UCSD-AML1 (cell line): ENCODE results near the gene GIT2.
"Not testable (repeated sequence)": the region's sequence is repeated elsewhere in the genome, so short reads cannot be mapped to it uniquely, and the experiment has no call there.

Experiments used
- DNase-seq: peaks from one replicate; lab custom pipeline; 2025; ENCODE audit not compliant: unreplicated experiment; lab: John Stamatoyannopoulos, UW

GIT2 gene

DNA sequence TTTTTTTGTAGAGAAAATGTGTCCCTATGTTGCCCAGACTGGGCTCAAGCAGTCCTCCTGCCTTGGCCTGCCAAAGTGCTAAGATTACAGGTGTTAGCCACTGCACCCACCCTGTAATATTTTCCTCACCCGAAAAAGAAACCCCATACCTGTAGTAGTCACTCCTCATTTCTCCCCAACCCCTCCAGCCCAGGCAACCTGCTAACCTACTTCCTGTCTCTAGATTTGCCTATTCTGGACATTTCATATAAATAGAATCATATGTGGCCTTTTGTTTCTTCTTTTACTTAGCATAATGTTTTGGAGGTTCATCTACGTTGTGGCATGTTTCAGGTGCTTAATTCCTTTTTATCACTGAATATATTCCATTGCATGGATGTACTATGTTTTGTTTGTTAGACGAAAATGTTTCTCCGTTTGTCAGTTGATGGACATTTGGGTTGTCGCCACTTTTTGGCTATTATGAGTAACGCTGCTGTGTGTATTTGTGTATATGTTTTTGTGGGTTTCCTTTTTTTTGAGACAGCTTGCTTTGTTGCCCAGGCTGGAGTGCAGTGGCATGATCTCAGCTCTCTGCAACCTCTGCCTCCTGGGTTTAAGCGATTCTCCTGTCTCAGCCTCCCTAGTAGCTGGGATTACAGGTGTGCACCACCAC is 9.3 kb upstream of the GIT2 start:
- DNase-seq: no peak

DNA sequence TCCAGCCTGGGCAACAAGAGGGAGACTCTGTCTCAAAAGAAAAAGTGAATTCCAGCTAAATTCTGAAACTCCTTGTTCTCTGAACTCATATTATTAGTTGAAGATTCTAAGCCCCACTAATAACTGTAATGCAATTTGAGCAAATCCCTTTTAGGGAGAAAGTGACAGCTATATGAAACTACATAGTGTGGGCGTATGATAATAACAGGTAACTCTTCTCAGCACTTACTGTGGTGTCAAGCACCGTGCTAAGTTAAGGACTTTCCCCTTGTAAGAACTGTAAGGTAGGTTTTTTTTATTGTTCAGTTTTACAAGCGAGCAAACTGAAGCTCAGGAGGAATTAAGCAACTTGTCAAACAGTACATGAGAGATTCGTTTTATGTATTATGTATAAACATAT is 8.4 kb upstream of the GIT2 start:
- DNase-seq: no peak

GRCh38 chr12:110002676-110003515 is 6.7 kb upstream of the GIT2 start:
- no peak for DNase-seq

GRCh38 chr12:110001596-110001995 is 5.4 kb upstream of the GIT2 start:
- no peak for DNase-seq

DNA sequence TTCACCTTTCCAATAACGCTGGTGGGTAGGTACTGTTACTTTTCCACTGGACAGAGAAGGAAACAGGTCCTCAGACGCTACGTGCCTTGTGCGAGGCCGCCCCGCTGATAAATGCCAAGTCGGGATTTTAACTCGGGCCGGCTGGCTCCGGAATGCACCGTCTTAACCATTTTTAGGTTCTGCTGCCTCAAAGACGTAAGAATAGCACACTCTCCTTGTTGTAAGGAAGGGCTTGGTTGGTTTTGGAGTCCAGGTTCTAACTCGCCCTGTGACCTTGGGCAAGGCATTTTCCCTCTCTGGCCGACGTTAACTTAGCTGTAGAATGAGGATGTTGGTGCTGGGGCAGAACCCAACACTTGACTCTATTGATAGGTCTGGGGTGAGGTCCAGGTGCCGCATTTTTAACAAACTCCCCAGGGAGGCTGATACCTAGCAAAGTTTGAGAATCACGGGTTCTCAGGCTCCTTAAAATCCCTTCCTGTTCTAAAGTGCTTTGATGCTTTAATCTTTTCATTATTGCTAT is 3.9 kb upstream of the GIT2 start:
- peak; percentile 19 for DNase-seq

GRCh38 chr12:109999649-109999971 is 3.4 kb upstream of the GIT2 start:
- DNase-seq: no peak

DNA sequence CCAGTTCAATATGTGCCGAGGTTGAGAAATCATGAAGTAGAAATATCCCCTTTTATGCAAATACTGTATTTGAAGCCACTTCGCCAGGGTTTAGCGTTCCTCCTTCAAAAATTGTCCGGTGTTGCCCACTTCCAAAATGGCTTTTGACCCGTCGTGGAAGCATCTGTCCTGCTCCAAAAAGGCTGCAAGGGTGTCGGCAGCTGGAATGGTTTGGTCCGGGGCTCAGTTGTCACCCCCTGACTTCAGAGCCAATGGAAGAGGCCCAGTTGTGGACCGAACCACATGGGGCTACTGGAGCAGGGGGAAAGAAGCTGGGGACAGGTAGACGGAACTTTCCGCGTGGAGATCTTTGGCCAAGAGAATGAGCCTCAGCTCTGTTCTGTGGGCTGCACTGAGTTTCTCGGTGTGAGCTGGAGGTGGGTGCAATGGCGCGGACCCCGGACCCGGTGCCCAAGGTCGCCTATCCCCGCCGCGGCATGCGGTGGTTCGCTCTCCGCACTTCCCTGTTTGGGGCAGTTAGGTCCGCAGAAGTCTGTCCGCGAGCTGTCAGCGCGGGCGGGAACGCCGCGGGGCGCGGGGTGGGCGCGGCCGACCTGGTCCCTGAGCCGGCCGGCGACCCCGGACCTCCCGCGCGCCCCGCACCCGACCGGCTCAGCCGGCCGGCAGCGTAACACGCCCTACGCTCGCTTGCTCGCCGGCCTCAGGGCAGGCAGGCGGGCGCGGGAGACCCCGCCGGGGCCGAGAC is 2.9 kb upstream of the GIT2 start, which contains the start of gene ANKRD13A:
Gene ANKRD13A, plus strand, starts transcription at position 527 of the 745 bp plus-strand sequence. CDS start 259 bp downstream, outside the sequence.
- DNase-seq: peak; percentile 89

DNA sequence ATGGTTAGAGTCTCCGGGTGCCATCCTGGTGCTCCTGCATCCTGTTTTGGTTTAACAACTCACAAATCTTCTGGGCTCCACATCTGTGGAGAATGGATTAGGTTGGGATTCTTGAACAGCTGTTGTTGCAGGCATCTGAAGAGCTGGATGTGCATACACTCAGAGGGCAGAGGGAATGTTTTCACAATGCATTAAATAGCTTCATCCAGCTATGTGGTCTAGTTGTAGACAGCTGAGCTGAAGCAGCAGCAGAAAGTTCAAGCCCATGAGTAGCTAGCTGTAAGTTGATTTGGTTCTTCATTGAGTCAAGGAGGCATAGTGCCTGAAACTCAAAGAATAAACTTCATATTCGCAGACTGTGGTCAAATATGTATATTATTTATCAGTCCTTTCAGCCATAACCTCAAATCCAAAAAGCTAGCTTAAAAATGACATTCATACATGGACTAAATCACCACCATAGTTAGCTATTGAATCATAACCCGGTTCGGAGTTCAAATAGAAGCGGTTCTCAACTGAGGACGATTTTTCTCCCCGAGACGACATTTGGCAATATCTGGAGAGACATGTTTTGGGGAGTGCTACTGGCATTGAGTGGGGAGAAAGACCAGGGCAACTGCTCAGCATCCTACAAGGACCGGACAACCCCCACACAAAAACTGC is 2.2 kb upstream of the GIT2 start:
- no peak for DNase-seq

GRCh38 chr12:109997393-109997792 is 1.2 kb upstream of the GIT2 start:
- DNase-seq: no peak

DNA sequence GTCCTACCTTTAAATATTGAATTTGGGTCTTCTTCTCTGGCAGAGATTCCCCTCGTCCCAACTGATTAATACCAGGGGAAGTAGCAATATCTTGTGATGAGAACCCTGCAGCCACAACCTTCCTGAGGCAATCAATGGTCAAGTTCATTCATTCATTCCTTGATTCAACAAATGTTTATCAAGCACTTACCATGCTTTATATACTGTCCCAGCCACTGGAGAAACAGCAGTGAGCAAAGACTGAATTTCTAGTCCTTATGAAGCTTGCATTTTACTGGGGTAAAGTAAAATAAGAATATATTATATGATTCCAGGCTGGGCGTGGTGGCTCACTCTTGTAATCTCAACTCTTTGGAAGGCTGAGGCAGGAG is 300 bp upstream of the GIT2 start:
- no peak for DNase-seq

DNA sequence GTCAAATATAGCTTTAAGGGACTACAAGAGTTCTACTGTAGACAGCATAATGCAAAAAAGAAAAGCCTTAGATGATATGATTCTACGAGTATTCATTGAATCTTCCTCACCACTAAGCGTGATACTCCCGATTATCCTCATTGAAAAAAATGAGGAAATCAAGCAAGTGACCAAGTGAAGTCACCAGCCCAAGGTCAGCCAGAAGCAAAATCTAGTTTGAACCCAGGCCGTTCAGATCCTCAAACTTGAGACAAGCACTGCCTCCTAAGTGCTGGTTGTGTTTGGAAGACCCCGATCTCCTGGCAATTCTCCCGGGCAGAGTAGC is 845 bp downstream of the GIT2 start:
- DNase-seq: no peak

GRCh38 chr12:109994401-109995175 is 1.6 kb downstream of the GIT2 start:
- no peak for DNase-seq

GRCh38 chr12:109993091-109993490 is 3.1 kb downstream of the GIT2 start:
- DNase-seq: no peak

- no peak for DNase-seq
Measured at GRCh38 chr12:109991586-109991985, 4.6 kb downstream of the GIT2 start.

DNA sequence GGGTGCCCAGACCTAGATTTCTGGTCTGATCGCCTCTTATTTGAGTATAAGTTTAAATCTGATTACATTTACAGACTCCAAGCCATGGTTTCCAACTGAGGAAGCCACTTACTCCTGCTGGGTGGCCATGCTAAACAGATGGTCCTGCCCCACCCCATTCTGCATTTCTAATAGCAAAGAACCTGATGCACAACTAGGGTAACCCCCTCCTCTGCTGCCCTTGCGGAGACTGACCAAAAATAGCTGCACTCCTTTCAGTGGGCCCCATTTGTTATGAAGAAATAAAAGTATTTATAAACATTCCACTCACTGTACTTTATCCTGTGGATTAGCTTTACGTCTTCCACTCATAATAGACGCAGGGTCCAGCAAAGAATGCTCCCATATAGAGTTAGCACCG is 6.8 kb downstream of the GIT2 start:
- no peak for DNase-seq

- no peak for DNase-seq
Measured at GRCh38 chr12:109988903-109989302, 7.3 kb downstream of the GIT2 start.

GRCh38 chr12:109988274-109988673 is 7.9 kb downstream of the GIT2 start:
- DNase-seq: no peak

DNA sequence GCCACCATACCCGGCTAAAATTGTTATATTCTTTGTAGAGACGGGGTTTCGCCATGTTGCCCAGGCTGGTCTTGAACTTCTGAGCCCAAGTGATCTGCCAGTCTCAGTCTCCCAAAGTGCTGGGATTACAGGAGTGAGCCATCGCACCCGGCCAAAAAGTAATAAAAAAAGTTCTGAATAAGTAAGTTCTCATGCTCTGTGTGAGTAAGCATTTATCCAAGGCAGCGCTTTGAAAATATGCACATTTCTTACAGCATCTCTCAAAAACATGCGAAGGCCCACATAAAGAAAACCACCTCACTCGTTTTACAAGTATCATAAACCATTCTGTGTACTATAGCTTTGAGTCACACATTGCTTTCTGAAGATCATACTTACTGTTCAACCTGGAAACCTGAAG is 8.6 kb downstream of the GIT2 start:
- DNase-seq: no peak

GRCh38 chr12:109986236-109986635 is 9.9 kb downstream of the GIT2 start:
- not testable (repeated sequence) for DNase-seq

DNA sequence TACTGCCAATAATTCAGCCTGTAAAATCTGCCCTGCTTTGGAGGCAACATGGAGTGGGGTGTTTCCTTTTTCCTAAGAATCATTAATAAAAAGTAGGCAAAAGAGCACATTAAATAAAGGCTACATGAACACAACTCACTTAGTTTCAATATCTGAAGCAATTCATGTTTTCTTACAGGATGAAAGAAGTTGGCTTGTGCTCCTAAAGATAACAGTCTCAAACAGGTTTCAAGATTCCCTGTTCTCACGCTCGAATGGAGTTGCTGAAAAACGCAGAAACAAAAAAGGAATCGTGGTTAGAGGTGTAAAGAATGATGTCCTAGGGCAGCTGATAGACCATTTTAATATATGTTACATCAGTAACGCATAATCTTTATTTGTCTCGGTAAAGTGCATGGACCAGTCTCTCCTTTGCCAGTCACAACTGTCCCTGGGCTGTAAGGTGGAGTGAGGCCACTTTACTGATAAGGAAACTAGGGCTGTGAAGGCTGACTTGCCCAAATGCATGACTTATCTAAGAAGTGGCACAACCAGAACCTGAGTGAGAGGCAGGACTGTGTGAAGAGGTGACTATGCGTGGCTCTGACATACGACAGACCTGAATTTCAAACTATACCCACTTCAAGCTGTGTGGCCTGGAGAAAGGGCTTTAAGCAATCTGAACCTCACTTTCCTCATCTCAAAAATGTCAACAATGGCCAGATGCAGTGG is 12.6 kb downstream of the GIT2 start:
- no peak for DNase-seq
